ENCODE data around the gene IPO8.
"Not testable (repeated sequence)": the region's sequence is repeated elsewhere in the genome, so short reads cannot be mapped to it uniquely, and the experiment has no call there.

The IPO8 gene

DNA sequence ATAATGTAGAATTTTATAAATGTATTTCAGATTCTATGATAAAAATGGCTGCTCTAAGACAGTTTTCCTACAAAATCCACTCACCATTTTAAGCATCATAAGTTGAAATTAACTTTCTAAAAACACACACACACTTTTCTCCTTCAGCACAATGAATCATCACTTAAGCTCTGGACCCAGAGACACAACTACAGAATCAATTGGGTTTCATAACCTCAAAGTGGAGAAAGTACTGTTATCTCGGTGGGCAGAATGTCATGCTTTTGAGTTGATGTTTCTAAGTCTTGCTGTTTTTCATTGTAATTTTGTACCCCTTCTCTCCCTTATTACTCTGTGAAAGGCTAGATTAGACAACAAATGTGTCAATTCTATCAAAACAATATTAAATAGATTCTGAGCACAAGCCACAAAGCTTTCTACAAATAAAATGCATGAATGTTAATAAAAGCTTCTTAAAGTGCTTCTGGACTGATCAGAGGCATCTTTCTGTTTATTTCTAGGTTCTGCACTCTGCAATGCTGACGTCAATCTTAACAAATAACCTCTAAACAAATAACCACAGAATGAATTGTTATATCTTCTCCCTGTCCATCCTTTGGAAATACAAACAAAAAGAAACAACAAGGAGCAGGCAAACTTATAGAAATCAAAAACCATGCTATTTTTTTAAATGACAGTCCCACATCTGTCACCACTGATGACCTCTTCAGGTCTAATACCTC lies 8.2 kb downstream of the IPO8 start:
- no peak for FAIRE-seq

DNA sequence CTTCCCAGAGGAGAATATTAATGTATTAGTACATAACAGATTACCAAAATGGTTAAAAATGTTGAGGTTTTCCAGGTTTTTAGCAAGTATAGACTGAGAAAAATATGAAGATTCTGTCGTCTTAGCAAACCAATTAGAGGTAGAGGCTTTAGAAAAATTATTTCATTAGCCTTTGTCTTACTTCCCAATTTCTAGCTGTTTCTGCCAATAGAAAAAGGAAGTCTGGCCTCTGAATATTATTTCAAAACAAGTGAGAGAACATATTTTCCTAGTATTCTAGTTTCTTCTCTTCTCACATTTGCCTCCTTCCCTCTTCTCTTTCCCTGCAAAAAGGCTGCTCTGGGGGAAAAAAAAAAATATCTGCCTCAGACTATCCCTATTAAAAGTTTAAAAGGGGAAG lies 16.4 kb downstream of the IPO8 start:
- no peak for FAIRE-seq

DNA sequence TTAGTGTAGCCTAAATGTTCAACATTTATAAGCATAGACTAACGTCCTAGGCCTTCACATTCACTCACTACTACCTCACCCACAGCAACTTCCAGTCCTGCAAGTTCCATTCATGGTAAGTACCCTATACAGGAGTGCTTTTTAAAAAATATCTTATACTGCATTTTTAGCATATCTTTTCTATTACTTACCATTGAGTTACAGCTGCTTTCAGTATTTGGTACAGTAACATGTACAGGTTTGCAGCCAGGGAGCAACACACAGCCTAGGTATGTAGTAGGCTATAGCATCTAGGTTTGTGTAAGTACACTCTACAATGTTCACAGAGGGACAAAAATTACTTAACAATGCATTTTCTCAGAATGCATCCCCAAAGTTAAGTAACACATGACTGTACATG lies 17.4 kb downstream of the IPO8 start:
- FAIRE-seq = no peak

DNA sequence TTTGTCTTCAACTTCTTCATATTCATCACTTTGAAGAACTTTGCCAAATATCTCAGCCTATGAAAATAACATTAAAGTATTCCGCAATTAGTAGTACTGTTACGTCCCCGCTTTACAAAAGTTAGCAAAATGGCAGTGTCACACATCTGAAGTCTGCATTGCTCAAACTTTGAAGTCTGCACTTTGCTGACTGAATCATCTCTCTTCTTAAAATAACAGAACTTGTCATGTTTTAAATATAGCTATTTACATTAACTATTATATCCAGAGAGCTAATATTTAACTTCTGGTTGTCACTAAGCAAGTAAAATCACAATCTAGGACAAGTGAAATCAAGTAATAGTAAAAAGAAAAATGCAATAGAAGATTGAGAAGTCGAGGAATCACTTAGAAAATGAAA lies 34.5 kb downstream of the IPO8 start:
- peak; percentile 77 for FAIRE-seq

DNA sequence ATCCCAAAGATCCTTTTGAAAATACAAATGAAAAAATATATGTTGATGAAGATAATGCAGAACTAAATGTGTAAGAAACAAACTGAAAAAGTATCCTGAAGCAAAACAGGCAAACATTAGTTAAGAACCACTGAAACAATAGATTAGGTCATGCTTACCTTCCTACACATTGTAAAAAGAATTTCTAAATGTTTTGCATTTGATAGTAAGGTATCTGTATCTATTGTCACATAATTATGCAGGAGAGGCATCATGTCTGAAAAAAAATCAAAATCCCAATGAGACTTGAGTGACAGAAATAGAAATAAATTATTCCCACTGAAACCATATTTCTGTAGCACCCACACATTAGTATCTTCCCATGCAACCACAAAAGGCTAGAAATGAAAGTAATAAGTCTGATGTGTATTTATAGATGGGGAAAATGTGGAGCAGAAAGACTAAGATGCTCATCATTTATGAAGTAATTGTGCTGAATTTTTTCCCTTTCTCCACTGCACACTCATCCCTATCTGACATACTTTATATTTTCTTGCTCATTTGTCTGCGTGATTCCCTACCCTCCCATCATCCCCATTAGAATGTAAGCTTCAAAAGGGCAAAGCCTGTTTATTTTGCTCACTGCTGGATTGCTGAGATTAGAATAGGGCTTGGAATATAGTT lies 43.5 kb downstream of the IPO8 start:
- no peak for FAIRE-seq

DNA sequence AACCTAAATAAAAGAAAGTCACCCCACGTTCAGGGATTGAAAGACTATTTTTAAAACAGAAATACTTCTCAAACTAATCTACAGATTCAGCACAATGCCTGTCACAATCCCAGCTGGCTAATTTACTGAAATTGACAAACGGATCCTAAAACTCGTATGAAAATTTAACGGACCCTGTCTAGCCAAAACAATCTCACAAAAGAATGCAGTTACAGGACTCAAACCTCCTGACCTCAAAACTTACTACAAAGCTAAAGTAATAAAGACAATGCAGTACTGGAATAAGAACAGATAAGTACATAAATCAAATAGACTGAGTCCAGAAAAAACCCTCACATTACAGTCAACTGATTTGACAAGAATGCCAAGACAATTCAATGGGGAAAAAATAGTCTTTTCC lies 48.8 kb downstream of the IPO8 start:
- no peak for FAIRE-seq

DNA sequence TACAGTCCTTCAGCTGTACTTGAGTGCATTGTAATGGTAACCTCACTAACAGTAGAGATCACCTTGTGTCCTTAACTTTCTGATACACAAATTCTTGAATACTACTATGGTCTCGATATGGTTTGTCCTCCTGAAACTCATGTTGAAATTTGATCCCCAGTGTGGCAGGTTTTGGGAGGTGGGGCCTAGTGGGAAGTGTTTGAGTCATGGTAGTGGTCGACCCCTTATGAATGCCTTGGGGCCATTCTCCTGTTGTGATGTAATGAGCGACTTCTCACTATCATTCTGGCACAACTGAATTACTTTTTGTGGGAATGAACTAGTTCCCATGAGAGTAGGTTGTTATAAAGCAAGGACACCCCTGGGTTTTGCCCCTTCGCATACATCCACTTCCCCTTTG lies 52.3 kb downstream of the IPO8 start:
- FAIRE-seq = no peak

DNA sequence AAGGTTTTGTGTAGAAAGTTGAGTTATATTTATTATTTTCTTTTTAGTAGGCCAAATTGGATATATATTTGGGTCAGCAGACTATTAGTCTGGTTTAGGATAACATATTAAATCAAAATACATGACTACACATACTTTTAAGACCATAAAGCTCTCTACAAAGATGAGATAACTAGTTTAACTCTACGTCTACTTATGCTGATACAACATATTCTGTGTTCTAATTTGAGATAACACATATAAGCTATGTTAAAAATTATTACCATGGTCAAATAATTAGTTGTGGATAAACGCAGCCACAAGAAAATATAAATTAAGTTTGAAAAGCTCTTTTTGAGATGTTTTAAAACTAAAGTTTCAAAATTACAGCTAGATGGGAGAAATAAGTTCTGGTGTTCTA lies 55.3 kb downstream of the IPO8 start:
- peak; percentile 5 for FAIRE-seq

DNA sequence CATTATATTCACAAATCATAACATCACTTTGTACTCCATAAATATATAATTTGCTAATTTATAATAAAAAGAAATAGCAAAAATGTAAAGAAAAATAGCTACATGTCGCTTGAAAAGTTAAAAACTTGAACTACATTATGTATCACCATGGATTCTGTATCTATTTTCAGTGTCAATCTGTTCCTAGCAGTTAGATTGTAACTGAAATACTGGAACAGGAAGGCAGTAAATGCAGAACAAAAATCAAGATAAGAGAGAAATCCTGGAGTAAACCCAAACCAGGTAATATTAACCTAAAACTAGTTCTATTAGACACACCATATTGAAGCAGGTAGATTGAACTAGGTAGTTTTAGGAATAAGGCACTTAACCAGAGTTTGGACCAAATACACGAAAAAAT lies 60.3 kb downstream of the IPO8 start:
- peak; percentile 5 for FAIRE-seq

DNA sequence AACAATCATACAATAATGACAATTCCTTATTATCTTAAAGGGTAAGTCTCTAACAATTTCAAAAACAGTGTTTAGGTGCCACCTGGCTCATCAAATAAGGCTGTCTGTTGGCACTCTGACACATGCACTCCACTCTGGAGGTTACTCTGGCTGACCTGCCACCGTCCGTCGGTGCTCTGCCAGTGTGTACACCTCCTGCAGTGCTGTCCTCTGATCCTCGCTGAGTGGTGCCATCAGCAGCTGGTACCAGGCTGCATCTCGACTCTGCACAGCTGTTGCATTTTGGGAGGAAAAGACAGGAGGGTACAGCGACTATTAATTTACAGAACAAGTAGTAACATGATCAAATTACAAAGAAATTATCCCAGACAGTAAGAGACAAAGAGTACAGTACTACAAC lies 63.9 kb downstream of the IPO8 start:
- no peak for FAIRE-seq

DNA sequence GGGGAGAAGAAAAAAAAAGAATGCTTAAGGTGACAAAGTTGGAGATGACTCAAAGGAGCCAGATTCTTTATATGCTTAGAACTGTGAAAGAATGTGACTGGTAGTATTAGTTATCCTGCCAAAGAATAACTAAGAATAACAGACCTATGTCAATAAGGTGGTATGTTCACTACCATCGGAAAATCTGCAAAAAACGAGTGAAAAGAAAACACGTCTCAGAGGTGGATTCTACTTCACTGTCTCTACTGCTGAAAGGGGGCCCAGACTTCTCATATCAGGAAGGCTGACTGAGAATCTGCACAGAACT lies 64.7 kb downstream of the IPO8 start:
- FAIRE-seq = no peak

DNA sequence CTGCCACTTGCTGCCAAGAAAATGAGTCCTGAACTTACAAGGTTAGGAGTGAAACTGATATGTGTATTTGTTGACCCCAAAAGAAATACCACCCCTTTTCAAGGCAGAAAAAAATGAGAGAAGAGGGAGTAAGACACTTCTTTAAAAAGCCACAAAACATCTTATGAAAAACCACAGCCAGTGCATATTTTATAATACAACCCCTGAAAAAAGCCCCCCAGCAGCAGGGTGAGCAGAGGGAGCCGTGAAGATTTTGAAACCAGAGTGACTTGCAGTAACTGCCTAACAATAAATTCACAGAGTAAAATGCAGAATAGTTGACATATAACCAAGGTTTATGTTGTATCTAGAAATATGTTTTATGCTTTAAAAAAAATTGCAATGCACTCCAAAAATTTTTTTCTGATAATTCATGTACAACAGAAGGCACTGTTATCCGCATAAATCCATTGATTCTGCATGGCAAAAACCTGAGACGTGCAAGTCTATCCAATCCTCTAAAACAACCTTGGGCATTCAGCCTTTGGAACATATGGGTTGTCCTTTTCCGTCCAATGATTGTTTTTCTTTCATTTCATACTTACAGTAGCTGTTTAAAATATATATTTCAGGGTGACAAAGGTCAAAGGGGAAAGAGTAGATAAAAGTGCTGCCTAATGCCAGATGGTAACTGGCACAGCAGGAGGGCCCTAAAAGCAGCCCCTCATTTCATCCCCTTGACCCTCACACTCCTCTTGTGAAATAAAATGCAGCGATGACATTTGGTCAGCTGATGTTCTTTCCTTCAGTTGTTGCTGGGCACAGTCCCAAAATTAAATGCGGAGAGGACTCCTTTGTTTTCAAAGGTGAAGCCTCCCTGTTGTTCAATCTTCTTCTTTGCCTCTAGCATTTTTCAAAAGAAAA lies 65.3 kb downstream of the IPO8 start:
- FAIRE-seq = no peak

DNA sequence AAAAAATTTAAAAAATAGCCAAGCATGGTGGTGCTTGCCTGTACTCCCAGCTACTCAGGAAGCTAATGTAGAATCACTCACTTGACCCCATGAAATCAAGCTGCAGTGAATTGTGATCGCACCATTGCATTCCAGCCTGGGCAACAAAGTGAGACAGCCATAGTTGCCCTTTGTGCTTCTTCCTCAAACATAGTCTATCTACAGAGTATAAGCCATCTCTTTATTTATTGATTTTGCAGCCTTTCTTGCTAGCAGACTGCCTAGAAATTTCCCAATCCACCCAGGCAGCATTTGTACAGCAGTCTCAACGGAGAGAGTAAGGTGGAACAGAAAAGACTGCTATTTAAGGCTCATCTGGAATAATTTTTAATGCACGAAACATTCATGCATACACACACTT lies 68.8 kb downstream of the IPO8 start:
- FAIRE-seq = no peak

DNA sequence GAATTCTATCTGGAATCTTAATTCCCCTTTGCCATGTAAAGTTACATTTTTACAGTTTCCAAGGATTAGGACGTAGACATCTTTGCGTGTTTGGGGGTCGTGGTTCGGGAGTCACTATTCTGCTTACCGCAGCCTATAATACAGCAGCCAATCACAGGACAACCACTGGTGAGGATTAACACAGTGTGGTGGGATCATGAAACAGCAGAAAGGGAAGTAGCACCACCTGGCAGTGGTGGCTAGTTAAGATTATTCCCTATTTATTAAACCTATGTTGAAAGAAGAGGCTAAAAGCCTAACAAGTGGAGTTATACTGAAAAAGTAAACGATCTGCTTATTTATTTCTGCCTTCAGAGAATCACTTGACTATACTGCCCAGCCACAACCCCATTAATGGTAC lies 71.7 kb downstream of the IPO8 start:
- FAIRE-seq = no peak

DNA sequence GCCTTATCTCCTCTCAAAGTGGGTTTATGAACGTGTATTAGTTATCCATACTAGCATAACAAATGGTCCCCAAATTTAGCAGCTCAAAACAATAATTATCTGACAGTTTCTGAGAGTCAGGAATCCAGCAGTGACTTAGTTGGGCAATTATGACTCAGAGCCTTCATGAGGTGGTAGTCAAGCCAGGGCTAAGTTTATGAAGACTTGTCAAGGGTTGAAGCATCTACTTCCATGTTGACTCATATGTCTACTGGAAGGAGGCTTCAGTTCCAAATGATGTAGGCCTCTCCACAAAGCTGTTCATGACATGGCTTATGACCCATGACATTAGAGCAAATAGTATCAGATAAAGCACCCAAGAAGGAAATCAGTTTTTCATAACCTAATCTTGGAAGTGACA lies 73.2 kb downstream of the IPO8 start:
- no peak for FAIRE-seq

DNA sequence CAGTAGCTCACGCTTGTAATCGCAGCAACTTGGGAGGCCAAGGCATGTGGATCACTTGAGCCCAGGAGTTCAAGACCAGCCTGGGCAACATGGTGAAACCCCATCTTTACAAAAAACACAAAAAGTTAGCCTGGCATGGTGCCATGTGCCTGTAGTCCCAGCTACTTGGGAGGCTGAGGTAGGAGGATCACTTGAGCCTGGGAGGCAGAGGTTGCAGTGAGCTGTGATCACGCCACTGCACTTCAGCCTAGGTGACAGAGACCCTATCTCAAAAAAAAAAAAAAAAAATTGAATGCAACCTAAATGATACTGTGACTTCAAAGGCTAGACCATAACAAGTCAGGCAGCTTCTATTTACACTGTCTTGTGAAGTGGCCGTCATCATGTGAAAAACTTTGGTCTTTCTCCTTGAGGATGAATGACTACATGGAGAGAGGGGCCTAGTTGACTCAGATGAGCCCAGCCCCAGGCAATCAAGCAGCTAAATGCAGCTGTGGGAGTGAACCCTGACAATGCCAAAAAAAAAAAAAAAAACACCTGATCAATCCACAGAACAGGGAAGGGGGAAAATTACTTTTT lies 73.9 kb downstream of the IPO8 start:
- FAIRE-seq = not testable (repeated sequence)

DNA sequence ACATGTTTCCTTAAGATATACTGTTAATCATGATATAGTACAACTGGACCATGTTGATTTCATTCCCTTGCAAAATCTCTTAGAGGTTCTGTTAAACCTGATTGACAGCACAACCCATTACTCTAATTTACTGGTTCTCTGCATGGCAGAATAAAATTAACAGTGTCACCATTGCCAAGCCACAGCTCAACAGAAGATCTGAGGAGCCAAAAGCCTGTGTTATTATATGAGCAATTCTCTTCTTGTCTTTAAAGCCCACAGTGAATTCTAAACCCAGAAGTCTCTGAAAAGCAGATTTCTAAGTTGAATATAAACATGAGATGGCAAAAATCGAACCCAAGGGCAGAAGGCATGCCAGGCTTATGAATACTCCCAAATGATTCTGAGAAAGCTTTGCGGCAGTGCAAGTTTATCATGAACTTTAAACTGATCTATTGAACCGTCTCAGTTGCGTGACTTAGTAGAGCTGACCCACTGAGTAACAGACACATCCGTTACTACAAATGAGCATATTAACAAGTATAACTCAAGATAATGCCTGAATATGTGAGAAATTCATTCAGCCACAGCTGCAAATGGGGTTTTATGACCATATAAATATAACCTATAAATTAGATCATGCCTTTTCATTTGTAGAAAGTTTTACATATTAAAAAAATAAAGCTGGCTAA lies 78.2 kb downstream of the IPO8 start:
- no peak for FAIRE-seq

DNA sequence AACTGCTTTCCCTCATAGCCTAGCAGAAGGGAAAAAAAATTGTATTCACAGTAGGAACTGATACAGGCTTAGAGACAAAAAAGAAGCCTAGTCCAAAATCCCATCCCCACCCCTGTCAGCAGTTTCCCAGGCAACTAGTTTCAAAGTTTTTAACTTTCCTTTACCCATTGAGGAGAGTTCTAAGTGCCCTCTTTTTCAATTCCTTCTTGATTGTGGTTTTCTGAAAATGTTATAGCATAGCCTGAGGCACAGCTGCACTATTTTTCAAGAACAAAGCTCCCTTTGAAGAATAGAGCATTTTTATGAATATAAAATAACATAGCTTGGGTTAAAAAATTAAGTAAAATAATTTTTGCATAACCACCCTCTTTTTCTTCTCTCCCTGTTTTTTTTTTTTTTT lies 81.6 kb downstream of the IPO8 start:
- no peak for FAIRE-seq

DNA sequence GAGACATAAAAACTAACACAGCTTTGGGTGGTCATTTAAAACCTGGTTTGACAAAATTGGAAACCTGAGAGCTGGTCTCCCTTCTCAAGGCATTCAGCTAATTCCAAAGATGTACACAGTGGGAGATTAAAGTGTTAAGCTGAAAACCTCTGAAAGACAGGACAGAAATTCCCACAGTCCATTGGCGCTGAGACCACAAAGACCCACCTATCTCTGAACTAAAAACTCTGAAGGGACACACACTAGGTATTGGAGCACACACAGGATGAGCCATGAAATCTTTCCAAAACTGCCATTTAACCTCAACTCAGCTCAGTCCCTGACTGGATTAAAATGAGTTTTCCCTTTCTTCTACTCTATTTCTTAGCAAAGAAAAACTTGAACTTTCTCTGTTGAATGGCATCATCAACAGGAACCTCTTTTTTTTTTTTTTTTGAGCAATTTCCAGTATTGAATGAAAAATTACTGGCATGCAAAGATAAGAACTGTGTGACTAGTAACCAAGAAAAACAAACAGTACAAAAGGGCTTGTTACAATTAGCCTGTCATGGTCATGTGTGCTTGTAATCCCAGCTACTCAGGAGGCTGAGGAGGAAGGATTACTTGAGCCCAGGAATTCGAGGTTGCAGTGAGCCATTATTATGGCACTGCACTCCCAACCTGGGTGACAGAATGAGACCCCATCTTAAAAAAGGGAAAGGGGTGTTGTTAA lies 82.4 kb downstream of the IPO8 start:
- FAIRE-seq = no peak

DNA sequence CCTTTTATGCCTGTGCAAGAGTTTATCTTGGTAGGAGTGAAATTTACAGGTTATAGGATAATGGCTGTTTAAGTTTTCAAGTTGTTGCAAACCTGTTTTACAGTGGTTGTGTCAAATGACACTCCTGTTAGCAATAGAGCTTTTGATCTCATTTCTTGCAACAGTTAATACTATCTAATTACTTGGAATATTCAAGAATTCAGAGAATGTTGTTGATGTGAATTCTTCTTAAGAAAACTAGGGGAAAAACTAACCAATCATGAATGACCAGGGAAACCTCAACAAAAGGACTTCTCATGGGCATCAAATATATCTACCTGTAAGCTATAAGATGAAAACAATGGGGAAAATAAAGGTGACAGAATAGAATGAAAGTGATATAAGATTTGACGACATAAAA lies 85.0 kb downstream of the IPO8 start:
- no peak for FAIRE-seq

DNA sequence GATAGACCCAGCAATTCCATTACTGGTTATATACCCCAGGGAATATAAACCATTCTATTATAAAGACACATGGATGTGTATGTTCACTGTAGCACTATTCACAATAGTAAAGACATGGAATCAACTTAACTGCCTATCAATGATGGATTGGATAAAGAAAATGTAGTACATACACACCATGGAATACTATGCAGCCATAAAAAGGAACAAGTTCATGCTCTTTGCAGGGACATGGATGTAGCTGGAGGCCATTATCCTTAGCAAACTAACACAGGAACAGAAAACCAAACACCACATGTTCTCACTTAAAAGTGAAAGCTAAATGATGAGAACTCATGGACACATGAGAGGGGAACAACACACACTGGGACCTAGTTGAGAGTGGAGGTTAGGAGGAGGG lies 85.8 kb downstream of the IPO8 start:
- not testable (repeated sequence) for FAIRE-seq

DNA sequence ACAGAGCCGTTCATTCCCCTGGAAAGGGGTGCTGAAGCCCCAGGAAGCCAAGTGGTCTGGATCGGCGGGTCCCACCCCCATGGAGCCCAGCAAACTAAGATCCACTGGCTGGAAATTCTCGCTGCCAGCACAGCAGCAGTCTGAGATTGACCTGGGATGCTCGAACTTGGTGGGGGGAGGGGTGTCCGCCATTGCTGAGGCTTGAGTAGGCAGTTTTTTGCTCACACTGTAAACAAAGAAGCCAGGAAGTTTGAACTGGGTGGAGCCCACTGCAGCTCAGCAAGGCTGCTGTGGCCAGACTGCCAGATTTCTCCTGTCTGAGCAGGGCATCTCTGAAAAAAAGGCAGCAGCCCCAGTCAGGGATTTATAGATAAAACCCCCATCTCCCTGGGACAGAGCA lies 91.4 kb downstream of the IPO8 start:
- FAIRE-seq = not testable (repeated sequence)
